HFFc6 (cell line): ENCODE data around the gene CFAP92. TPM values are rescaled to one million over a fixed set of nuclear protein-coding genes. Genes with fewer than 3 reads are reported as not detected.

Experiments used
- DNase-seq: peaks from one replicate; pipeline ENCODE4 v3.0.0-alpha.2; 2018
- H3K27ac Mint-ChIP-seq: 2 replicates; pipeline ENCODE4 v1.8.0; 2020; ENCODE audit warnings: mild to moderate bottlenecking, mixed read lengths
- H3K27me3 Mint-ChIP-seq: 2 replicates; pipeline ENCODE4 v1.8.0; 2021; ENCODE audit warnings: mild to moderate bottlenecking, moderate library complexity, mixed read lengths; ENCODE audit not compliant: insufficient read depth
- H3K36me3 Mint-ChIP-seq: 2 replicates; pipeline ENCODE4 v1.8.0; 2021; ENCODE audit warnings: low read depth, mixed read lengths
- H3K4me1 Mint-ChIP-seq: 2 replicates; pipeline ENCODE4 v1.8.0; 2020; ENCODE audit warnings: low read depth, mixed read lengths
- H3K4me3 Mint-ChIP-seq: 2 replicates; pipeline ENCODE4 v1.8.0; 2020; ENCODE audit warnings: mild to moderate bottlenecking, moderate library complexity, mixed read lengths
- H3K9me3 Mint-ChIP-seq: 2 replicates; pipeline ENCODE4 v1.8.0; 2020; ENCODE audit warnings: mild to moderate bottlenecking, mixed read lengths
- CTCF ChIP-seq: fragments of 200-600 bp; sonication (generic); IDR thresholded peaks from 2 replicates; pipeline ENCODE4 v1.5.0; 2021; ENCODE audit warnings: antibody characterized with exemption, mild to moderate bottlenecking
- total RNA-seq, 6 experiments: library from RNA; stranded (reverse); fragmentation: NEBNext Ultra II Directional; extraction: Animal tissue kit (Norgen Biotek cat#: 25700); gene quantifications; 2 replicates in 1 of 6; 3 replicates in 5 of 6; pipeline ENCODE4 v1.2.3, GENCODE V29; 2021

CFAP92 gene
- total RNA-seq, 6 experiments from 2014 or later: not detected

GRCh38 chr3:128973988-128974564, 19.8 kb downstream of the CFAP92 start:
- Mint-ChIP-seq H3K27me3 (peaks cover 34% of the 10 kb centered on the region), H3K4me1 (peaks cover 4% of the 10 kb centered on the region; the same call in 1 of the 2 replicates), H3K27ac (no peak overlapping the region), H3K4me3 (no peak overlapping the region), H3K9me3 (no peaks in the 10 kb centered on the region), H3K36me3 (no peaks in the 10 kb centered on the region)
- TF ChIP-seq CTCF: no peak
- no peak for DNase-seq

GRCh38 chr3:128971421-128972100, 22.3 kb downstream of the CFAP92 start:
- Mint-ChIP-seq H3K27ac (no peak overlapping the region), H3K4me3 (no peak overlapping the region), H3K9me3 (no peaks in the 10 kb centered on the region), H3K27me3 (peaks cover 43% of the 10 kb centered on the region), H3K4me1 (peaks cover 4% of the 10 kb centered on the region; the same call in 1 of the 2 replicates), H3K36me3 (no peaks in the 10 kb centered on the region)
- TF ChIP-seq CTCF: no peak
- no peak for DNase-seq

- H3K27ac Mint-ChIP-seq: no peak overlapping the region
Observed at GRCh38 chr3:128970740-128971047, 23.2 kb downstream of the CFAP92 start.

GRCh38 chr3:128969993-128970739, 23.7 kb downstream of the CFAP92 start:
- Mint-ChIP-seq H3K4me3 (no peak overlapping the region), H3K36me3 (no peaks in the 10 kb centered on the region), H3K4me1 (peaks cover 4% of the 10 kb centered on the region; the same call in 1 of the 2 replicates), H3K9me3 (no peaks in the 10 kb centered on the region), H3K27ac (no peak overlapping the region), H3K27me3 (peaks cover 47% of the 10 kb centered on the region)
- TF ChIP-seq CTCF: peak; percentile 96
- DNase-seq: peak; percentile 17

More at GRCh38 chr3:128970740-128971047, 23.2 kb downstream of the CFAP92 start:
- no peaks in the 10 kb centered on the region for H3K9me3 Mint-ChIP-seq
- no peak for TF ChIP-seq CTCF
- no peak overlapping the region for H3K4me3 Mint-ChIP-seq
- H3K27me3 Mint-ChIP-seq: peaks cover 45% of the 10 kb centered on the region
- H3K4me1 Mint-ChIP-seq: peaks cover 4% of the 10 kb centered on the region; the same call in 1 of the 2 replicates
- no peak for DNase-seq
- H3K36me3 Mint-ChIP-seq: no peaks in the 10 kb centered on the region

- TF ChIP-seq CTCF: no peak
- H3K36me3 Mint-ChIP-seq: no peaks in the 10 kb centered on the region
- H3K4me3 Mint-ChIP-seq: no peak overlapping the region
- peaks cover 4% of the 10 kb centered on the region; the same call in 1 of the 2 replicates for H3K4me1 Mint-ChIP-seq
- no peaks in the 10 kb centered on the region for H3K9me3 Mint-ChIP-seq
- peaks cover 43% of the 10 kb centered on the region for H3K27me3 Mint-ChIP-seq
- H3K27ac Mint-ChIP-seq: no peak overlapping the region
- no peak for DNase-seq
Observed at GRCh38 chr3:128967748-128968355, 26.0 kb downstream of the CFAP92 start.
